Endothelial cell of umbilical vein (primary cell): ENCODE results near the gene EPHA8. TPM values are rescaled to one million over a fixed set of nuclear protein-coding genes. Genes with fewer than 3 reads are reported as not detected.

Experiments used
- BruUV-seq: library from RNA; stranded (reverse); fragments of 400-500 nt; replicated peaks from 2 replicates; lab custom pipeline; 2021; lab: Mats Ljungman, UMichigan
- CTCF ChIA-PET: fragments of 300-600, 350-600 bp; sonication (Branson Sonifier 250); formaldehyde crosslinking; loops from one replicate; lab custom pipeline; 2021; ENCODE audit warnings: antibody characterized with exemption, inconsistent platforms; lab: Charles Lee
- POLR2A ChIA-PET: fragments of 300-600, 350-600 bp; sonication (Branson Sonifier 250); formaldehyde crosslinking; loops from one replicate; lab custom pipeline; 2021; ENCODE audit warnings: antibody characterized with exemption, inconsistent platforms; lab: Charles Lee
- DNase-seq: peaks from one replicate; pipeline ENCODE4 v3.0.0-alpha.2; 2011; ENCODE audit warnings: low read depth, low spot score
- FAIRE-seq: peaks from 2 replicates; lab custom pipeline; 2011; peaks lifted over from hg19 to GRCh38; lab: Jason Lieb, UNC
- H2AFZ ChIP-seq: 2 replicates; pipeline ENCODE4 v1.6.0; 2012; ENCODE audit warnings: low read depth, low read length, control low read depth, inconsistent platforms
- H3K27ac ChIP-seq: 2 replicates; pipeline ENCODE4 v1.5.1; 2011; ENCODE audit warnings: low read depth, mild to moderate bottlenecking, control low read depth, low read length, moderate library complexity; ENCODE audit not compliant: insufficient read depth
- H3K27me3 ChIP-seq, 2 experiments: 2 replicates each; pipeline versions ENCODE4 v1.6.0 to v1.6.1; 2011; ENCODE audit warnings: low read length in 2 of 2, mixed read lengths in 1 of 2; ENCODE audit not compliant: control insufficient read depth in 2 of 2, insufficient read depth in 2 of 2
- H3K36me3 ChIP-seq, 2 experiments: 2 replicates in 1 of 2; 3 replicates in 1 of 2; pipeline ENCODE4 v1.5.1; 2011; ENCODE audit warnings: low read length in 2 of 2, mild to moderate bottlenecking in 1 of 2, moderate library complexity in 1 of 2; ENCODE audit not compliant: control insufficient read depth in 2 of 2, insufficient read depth in 2 of 2; ENCODE audit errors: extremely low read depth in 1 of 2
- H3K4me1 ChIP-seq: 3 replicates; pipeline ENCODE4 v1.5.1; 2011; ENCODE audit warnings: mild to moderate bottlenecking, low read length; ENCODE audit not compliant: control insufficient read depth, insufficient read depth; ENCODE audit errors: extremely low read depth
- H3K4me2 ChIP-seq: 2 replicates; pipeline ENCODE4 v1.6.1; 2011; ENCODE audit warnings: low read length, control low read depth, mixed read lengths; ENCODE audit not compliant: insufficient read depth
- H3K4me3 ChIP-seq, 3 experiments: fragments of 200-600 bp in 1 of 3; sonication (generic), shearing (Covaris generic) in 1 of 3; replicated peaks in 1 of 3; 2 replicates each; pipeline ENCODE4 v1.5.1; 2011 to 2016; ENCODE audit warnings: control low read depth in 3 of 3, low read length in 3 of 3, mild to moderate bottlenecking in 2 of 3, inconsistent platforms in 1 of 3, low read depth in 1 of 3, moderate library complexity in 1 of 3; ENCODE audit not compliant: insufficient read depth in 1 of 3
- H3K79me2 ChIP-seq: 2 replicates; pipeline ENCODE4 v1.6.0; 2012; ENCODE audit warnings: low read length, inconsistent platforms; ENCODE audit not compliant: control insufficient read depth, insufficient read depth
- H3K9ac ChIP-seq: replicated peaks from 2 replicates; pipeline ENCODE3; 2011; ENCODE audit warnings: low read length, control low read depth; ENCODE audit not compliant: insufficient read depth; ENCODE audit errors: extremely low read depth
- H3K9me1 ChIP-seq: replicated peaks from 3 replicates; pipeline ENCODE4 v1.6.0; 2011; ENCODE audit warnings: mild to moderate bottlenecking, low read length; ENCODE audit not compliant: control insufficient read depth, insufficient read depth; ENCODE audit errors: extremely low read depth
- H3K9me3 ChIP-seq: replicated peaks from 2 replicates; pipeline ENCODE4 v1.5.1; 2012; ENCODE audit warnings: low read length, inconsistent platforms; ENCODE audit not compliant: control insufficient read depth, insufficient read depth
- H4K20me1 ChIP-seq: replicated peaks from 2 replicates; pipeline ENCODE3; 2011; ENCODE audit warnings: mild to moderate bottlenecking, low read length; ENCODE audit not compliant: control insufficient read depth, insufficient read depth; ENCODE audit errors: extremely low read depth
- CTCF ChIP-seq, 2 donors: IDR thresholded peaks; 1 replicate in 1 of 2; 2 replicates in 1 of 2; pipeline ENCODE4 v1.5.1; 2011; ENCODE audit warnings: low read length in 2 of 2, mild to moderate bottlenecking in 2 of 2, moderate library complexity in 2 of 2, control low read depth in 1 of 2, inconsistent platforms in 1 of 2, low read depth in 1 of 2; ENCODE audit not compliant: insufficient read depth in 1 of 2; ENCODE audit errors: extremely low read depth in 1 of 2
- EZH2 ChIP-seq: IDR thresholded peaks from 2 replicates; pipeline ENCODE4 v1.6.1; 2012; ENCODE audit warnings: borderline replicate concordance, low read depth, mild to moderate bottlenecking, moderate library complexity, low read length, inconsistent platforms; ENCODE audit not compliant: severe bottlenecking
- FOS ChIP-seq: IDR thresholded peaks from 2 replicates; pipeline ENCODE4 v1.6.1; 2011; ENCODE audit warnings: mild to moderate bottlenecking, low read length, moderate library complexity, borderline replicate concordance; ENCODE audit not compliant: insufficient read depth
- GATA2 ChIP-seq: IDR thresholded peaks from 2 replicates; pipeline ENCODE4 v1.7.0; 2011; ENCODE audit warnings: low read depth, mild to moderate bottlenecking, moderate library complexity, mixed read lengths, low read length; ENCODE audit not compliant: insufficient read length, insufficient read depth
- JUN ChIP-seq: IDR thresholded peaks from 2 replicates; pipeline ENCODE4 v1.6.1; 2011; ENCODE audit warnings: borderline replicate concordance, low read depth; ENCODE audit not compliant: insufficient read length, insufficient read depth
- MAX ChIP-seq: IDR thresholded peaks from 2 replicates; pipeline ENCODE4 v1.6.1; 2011; ENCODE audit not compliant: insufficient read depth, insufficient read length
- MYC ChIP-seq: IDR thresholded peaks from one replicate; pipeline ENCODE4 v1.6.1; 2011; ENCODE audit warnings: mild to moderate bottlenecking, low read depth, low read length
- POLR2A ChIP-seq: IDR thresholded peaks from 2 replicates; pipeline ENCODE4 v1.6.1; 2012; ENCODE audit warnings: low read depth, mild to moderate bottlenecking, control low read depth, low read length
- POLR2AphosphoS5 ChIP-seq: IDR thresholded peaks from 2 replicates; pipeline ENCODE4 v1.6.1; 2012; ENCODE audit warnings: low read depth, mild to moderate bottlenecking, control low read depth, low read length, moderate library complexity; ENCODE audit not compliant: insufficient read depth
- dilution Hi-C: fragments of 300-500 bp; cut with MboI; formaldehyde crosslinking; loops from one replicate; pipeline ENCODE4 v1.15.0; 2019; ENCODE audit warnings: low sequenced_read_pairs; ENCODE audit not compliant: extremely low pct_ligation_motif_present
- intact Hi-C: fragments of 100-400 bp; cut with micrococcal nuclease; formaldehyde crosslinking; loops from one replicate; pipeline ENCODE4 v1.10.0; 2022
- polyA plus RNA-seq, 4 experiments: library from polyadenylated mRNA; depleted of rRNA in 3 of 4; stranded (reverse) in 3 of 4; unstranded in 1 of 4; fragments of >200 nt; gene quantifications; 2 replicates each; pipeline versions ENCODE4 v1.2.1 to v1.2.3, GENCODE V29; 2011 to 2012; ENCODE audit warnings: missing spikeins in 1 of 4
- total RNA-seq: library from RNA; stranded (reverse); gene quantifications from 2 replicates; pipeline ENCODE4 v1.2.3, GENCODE V29; 2021

Gene EPHA8
- total and polyA plus RNA-seq, 2 donors (not counting 3 experiments of a cell fraction or from before 2014, with no cell fraction given) = not detected

GRCh38 chr1:22570140-22570909 is 7.0 kb downstream of the EPHA8 start:
- Histone ChIP-seq H3K27me3 (peaks cover 2 to 7% of the 10 kb centered on the region in 2 experiments), H3K9me3 (no peaks in the 10 kb centered on the region), H3K9ac (no peak overlapping the region), H3K9me1 (no peaks in the 10 kb centered on the region), H3K4me2 (no peak overlapping the region), H4K20me1 (no peaks in the 10 kb centered on the region), H3K4me3 (no peak overlapping the region), H3K79me2 (no peaks in the 10 kb centered on the region), H3K36me3 (no peaks in the 10 kb centered on the region), H3K27ac (no peak overlapping the region), H3K4me1 (no peaks in the 10 kb centered on the region), H2AFZ (no peak overlapping the region)
- BruUV-seq = no TSS peak
- DNase-seq = no peak
- FAIRE-seq = no peak
- POLR2A ChIA-PET = no interaction called here
- dilution Hi-C loops = no loop called here
- CTCF ChIA-PET = no interaction called here
- TF ChIP-seq CTCF (IDR thresholded peaks at IDR 0.05; ENCODE audit: extremely low read depth in 1 of 2, insufficient read depth in 1 of 2, low read depth in 1 of 2, low read length in 2 of 2) (no peak), JUN (no peak), MYC (no peak), FOS (no peak), GATA2 (no peak), POLR2A (no peak), EZH2 (no peak), POLR2AphosphoS5 (no peak), MAX (no peak)
- intact Hi-C loops = no loop called here
